RWPE1 (cell line): ENCODE data around the gene DYNC2H1.
"Not testable (repeated sequence)": the region's sequence is repeated elsewhere in the genome, so short reads cannot be mapped to it uniquely, and the experiment has no call there.

ENCODE experiments used
- CTCF ChIA-PET: fragments of 350-600 bp; sonication (Branson Sonifier 250); formaldehyde crosslinking; extraction: SDS; loops from one replicate; lab custom pipeline; 2021; lab: Yijun Ruan, JAX
- POLR2A ChIA-PET: fragments of 400-600 bp; formaldehyde crosslinking; extraction: SDS; loops from one replicate; lab custom pipeline; 2020; ENCODE audit warnings: antibody characterized with exemption; ENCODE audit not compliant: low non-redundant PET; lab: Yijun Ruan, JAX
- DNase-seq: peaks from one replicate; pipeline ENCODE4 v3.0.0; 2012; ENCODE audit warnings: low spot score
- H3K27ac ChIP-seq: fragments of 450-650 bp; 2 replicates; pipeline ENCODE4 v1.5.1; 2017
- TF ChIP-seq, protein P1 (sequence below): fragments of 450-650 bp; conservative IDR thresholded peaks from 2 replicates; pipeline ENCODE4 v1.5.1; 2017; ENCODE audit warnings: low read depth, mild to moderate bottlenecking

Gene DYNC2H1

DNA sequence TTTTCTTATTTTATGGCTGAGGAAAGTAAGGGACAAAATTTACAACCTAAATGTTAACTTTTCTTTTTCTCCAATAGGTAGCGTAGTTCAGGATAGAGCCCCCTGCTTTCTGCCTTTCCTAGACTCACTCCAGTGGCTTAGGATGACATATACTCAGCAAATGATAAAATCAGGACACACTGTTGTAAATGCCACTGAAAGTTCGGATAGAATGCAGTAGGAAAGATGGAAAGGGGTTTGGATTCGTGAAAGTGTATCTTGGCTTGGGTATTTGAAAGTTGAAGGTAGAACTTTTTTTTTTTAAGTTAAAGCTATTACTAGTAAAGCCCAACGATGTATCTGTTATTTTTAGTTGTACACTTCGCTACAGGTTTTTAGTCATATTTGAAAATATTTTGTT is 2.2 kb downstream of the DYNC2H1 start:
- CTCF ChIA-PET: no interaction called here

DNA sequence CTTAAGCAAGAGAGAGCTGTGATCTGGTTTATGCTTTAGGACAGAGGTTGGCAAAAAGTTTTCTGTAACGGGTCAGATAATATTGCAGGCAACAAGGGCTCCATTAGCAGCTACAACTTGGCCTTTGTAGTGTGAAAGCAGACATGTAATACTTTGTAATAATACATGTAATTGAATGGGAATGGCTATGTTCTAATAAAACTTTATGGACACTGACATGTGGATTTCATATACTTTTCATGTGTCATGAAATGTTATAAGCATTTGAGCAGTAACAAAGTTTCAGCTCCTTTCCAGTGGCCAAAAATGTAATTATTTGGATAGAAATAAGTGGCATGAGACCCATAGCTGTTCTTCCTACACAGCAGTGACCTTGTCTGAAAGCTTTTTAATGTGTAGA is 3.1 kb downstream of the DYNC2H1 start:
- CTCF ChIA-PET: no interaction called here
- DNase-seq: no peak
- TF ChIP-seq, protein P1, sequence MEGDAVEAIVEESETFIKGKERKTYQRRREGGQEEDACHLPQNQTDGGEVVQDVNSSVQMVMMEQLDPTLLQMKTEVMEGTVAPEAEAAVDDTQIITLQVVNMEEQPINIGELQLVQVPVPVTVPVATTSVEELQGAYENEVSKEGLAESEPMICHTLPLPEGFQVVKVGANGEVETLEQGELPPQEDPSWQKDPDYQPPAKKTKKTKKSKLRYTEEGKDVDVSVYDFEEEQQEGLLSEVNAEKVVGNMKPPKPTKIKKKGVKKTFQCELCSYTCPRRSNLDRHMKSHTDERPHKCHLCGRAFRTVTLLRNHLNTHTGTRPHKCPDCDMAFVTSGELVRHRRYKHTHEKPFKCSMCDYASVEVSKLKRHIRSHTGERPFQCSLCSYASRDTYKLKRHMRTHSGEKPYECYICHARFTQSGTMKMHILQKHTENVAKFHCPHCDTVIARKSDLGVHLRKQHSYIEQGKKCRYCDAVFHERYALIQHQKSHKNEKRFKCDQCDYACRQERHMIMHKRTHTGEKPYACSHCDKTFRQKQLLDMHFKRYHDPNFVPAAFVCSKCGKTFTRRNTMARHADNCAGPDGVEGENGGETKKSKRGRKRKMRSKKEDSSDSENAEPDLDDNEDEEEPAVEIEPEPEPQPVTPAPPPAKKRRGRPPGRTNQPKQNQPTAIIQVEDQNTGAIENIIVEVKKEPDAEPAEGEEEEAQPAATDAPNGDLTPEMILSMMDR: no peak
- H3K27ac ChIP-seq: no peak overlapping the region
- POLR2A ChIA-PET: no interaction called here

More for the DNA sequence above, 2.2 kb downstream of the DYNC2H1 start:
- POLR2A ChIA-PET: no interaction called here
- no peak overlapping the region for H3K27ac ChIP-seq
- no peak for DNase-seq
- TF ChIP-seq, protein P1: no peak

DNA sequence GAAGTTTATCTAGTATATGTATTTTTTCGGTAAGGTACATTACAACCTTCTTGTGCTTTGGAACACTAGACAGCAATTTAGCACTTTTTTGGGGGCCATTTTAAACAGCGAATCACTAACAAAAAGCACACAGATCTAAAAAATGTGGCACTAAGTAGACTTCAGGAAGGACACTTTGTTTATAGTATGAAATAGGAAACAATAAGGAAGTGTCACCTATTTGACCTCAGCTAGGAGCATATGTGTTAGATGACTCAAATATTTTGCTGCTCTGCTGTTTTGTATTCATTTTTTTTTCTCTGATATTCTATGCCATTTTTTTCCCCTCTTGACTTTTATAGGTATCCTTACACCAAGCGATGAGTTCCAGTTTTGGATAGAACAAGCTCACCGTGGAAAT is 5.6 kb downstream of the DYNC2H1 start:
- TF ChIP-seq, protein P1: no peak
- no peak for DNase-seq
- ChIA-PET POLR2A (no interaction called here), CTCF (no interaction called here)
- H3K27ac ChIP-seq: no peak overlapping the region

DNA sequence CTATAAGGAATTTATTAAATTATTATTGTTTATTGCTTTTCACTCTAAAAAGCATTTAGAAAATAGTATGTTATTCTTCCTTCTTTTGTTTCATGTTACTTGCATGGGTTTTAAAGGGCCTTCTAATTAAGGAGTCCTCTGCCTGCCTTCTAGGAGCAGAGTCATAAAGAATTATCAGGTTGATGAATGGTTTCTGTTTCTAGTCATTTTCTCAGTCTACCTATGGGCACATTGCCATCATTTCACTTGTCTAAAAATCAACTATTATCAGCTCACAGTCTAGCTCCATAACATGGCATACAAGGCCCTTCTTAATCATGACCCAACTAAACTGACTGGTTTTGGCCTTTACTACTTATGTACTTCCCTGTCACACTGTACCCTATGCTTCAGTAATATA is 16.2 kb downstream of the DYNC2H1 start:
- ChIA-PET POLR2A (no interaction called here), CTCF (no interaction called here)
- H3K27ac ChIP-seq: no peak overlapping the region
- TF ChIP-seq, protein P1: no peak
- no peak for DNase-seq

DNA sequence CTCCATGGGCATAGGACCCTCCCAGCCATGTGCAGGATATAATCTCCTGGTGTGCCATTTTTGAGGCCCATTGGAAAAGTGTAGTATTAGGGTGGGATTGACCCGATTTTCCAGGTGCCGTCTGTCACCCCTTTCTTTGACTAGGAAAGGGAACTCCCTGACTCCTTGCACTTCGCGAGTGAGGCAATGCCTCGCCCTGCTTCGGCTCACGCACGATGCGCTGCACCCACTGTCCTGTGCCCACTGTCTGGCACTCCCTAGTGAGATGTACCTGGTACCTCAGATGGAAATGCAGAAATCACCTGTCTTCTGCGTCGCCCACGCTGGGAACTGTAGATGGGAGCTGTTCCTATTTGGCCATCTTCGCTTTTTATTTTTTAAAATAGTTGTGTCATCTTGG is 32.8 kb downstream of the DYNC2H1 start:
- H3K27ac ChIP-seq, DNase-seq, POLR2A ChIA-PET: not testable (repeated sequence)
- CTCF ChIA-PET: interaction anchor here (0.6 kb wide), 1 partner anchor 9 kb away, joined by 3 read pairs; no protein-coding TSS in a partner anchor

DNA sequence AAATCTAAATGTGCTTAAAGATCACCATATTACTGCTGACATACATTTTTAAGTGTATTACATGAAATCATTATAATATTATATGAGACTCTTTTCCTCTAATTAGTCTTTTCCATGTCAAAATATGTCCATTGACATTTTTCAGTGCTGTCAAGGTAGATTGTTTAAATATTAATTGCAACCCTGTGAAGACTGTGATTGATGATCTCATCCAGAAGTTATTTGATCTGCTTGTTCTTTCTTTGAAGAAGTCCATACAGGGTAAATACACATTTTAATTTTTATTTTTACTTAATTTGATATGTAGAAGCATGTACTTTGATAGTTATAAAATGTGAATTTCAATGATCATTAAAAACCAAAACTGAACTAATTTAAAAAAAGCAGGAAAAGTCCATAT is 38.4 kb downstream of the DYNC2H1 start:
- TF ChIP-seq, protein P1: no peak
- H3K27ac ChIP-seq: no peak overlapping the region
- CTCF ChIA-PET: no interaction called here
- DNase-seq: no peak
- POLR2A ChIA-PET: no interaction called here

DNA sequence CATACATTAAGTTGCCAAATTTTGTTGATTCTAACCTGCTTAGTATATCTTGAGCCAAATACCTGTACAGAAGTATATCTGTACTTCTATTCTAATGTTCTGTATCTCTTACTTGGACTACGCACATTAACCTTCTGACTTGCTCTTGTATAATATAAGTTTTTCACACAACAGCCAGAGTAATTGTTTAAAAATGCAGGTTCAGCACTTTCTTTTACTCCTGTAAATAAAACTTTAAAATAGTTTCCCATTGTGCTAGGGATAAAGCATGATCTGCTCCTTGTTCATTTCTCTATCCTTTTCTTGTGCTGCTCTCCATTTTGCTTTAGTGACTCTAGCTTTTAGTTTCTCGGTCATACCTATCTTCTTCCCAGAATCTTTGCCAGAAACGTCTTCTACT is 48.3 kb downstream of the DYNC2H1 start:
- TF ChIP-seq, protein P1: no peak
- ChIA-PET POLR2A (no interaction called here), CTCF (no interaction called here)
- DNase-seq: no peak
- no peak overlapping the region for H3K27ac ChIP-seq
